ENCODE measurements around the gene MAPK11. TPM values are rescaled to one million over a fixed set of nuclear protein-coding genes. Genes with fewer than 3 reads are reported as not detected.

The MAPK11 gene
- total and polyA plus RNA-seq, 10 of the 15 experiments (the other 5 are each of a cell fraction or from before 2014, with no cell fraction given) = 0.05 to 12.8 (median 3.7) TPM

DNA sequence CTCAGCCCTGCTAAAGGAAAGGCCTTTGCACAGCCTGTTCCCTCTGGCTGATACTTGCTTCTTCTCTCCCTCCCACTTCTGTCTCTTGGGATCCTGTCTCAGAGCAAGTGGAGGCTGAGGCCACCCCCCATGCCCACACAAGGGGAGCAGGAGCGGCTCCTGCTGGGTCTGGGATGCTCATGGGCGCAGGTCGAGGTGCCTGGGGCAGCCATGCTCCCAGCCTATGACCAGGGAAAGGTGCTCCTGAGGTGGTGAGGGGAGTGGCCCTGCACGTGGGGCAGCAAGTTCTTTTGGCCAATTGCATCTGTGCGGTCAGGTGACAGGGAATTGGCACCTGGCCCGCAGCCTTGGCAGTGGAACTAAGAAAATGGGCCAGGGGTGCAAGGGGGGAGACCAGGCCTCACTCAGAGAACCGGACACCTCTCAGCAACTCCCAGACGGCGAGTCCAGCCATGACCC, 1.5 kb downstream of the MAPK11 start (continued):
- no peak for TF ChIP-seq NFYB (IDR thresholded peaks at IDR 0.05; ENCODE audit: insufficient read depth, low read depth, low read length)
- no peak for TF ChIP-seq EZH2 (IDR thresholded peaks at IDR 0.05; ENCODE audit: borderline replicate concordance, control insufficient read depth, low read depth, low read length)
- TF ChIP-seq SREBF1 (IDR thresholded peaks at IDR 0.05; ENCODE audit: low read length) = no peak
- no peak for TF ChIP-seq TBL1XR1 (IDR thresholded peaks at IDR 0.05; ENCODE audit: low read depth, low read length)
- TF ChIP-seq ASH2L (IDR thresholded peaks at IDR 0.05; ENCODE audit: borderline replicate concordance, low read depth) = no peak
- no peak for TF ChIP-seq POLR2AphosphoS5 (IDR thresholded peaks at IDR 0.05; ENCODE audit: low read length)
- no peak for TF ChIP-seq ZBED1 (IDR thresholded peaks at IDR 0.05; ENCODE audit: borderline replicate concordance)
- no peak for TF ChIP-seq RELA (IDR thresholded peaks at IDR 0.05; ENCODE audit: borderline replicate concordance, partially characterized antibody)
- TF ChIP-seq NFIC (IDR thresholded peaks at IDR 0.05; ENCODE audit: low read depth, low read length) = no peak
- no peak for TF ChIP-seq SMAD1 (IDR thresholded peaks at IDR 0.05; ENCODE audit: low read depth, partially characterized antibody)

DNA sequence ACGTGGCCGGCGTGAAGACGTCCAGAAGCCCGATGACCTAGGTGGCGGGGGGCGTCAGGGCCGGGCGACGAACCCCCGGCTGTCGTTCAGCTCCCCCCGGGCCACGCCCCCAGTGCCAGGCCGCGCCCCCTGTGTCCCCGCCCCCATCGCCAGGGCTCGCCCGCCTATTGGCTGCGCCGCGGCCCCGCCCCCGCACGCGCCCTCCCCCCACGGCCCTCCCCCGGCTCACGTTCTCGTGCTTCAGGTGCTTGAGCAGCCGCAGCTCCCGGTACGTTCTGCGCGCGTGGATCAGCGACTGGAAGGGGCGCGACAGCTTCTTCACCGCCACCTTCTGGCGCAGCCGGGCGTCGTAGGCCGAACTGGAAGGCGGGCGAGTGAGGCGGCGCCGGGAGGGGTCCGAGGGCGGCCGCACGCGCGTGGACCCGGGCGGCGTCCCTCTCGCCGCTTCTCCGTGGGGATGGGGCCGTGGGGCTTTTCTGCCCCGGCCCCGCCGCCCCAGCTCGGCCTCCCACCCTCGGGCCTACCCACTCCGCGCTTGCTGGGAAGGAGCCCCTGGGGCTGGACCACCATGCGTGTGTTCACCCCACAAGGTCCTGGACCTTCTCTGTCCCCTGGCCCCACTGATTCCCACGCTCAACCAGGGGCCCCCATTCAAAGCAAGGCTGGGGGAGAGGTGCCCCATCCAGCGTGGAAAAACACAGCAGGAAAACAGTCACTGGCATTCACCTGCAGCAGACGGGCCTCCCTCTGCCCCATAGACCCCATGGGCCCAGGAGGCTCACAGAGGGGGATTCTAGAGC, 2.4 kb downstream of the MAPK11 start:
- Histone ChIP-seq H3K4me3 (no peak overlapping the region), H3K79me2 (ENCODE audit: control insufficient read depth, insufficient read depth, low read length) (no peaks in the 10 kb centered on the region), H3K27ac (ENCODE audit: control insufficient read depth, insufficient read depth) (no peak overlapping the region), H3K36me3 (ENCODE audit: control insufficient read depth in 2 of 2, insufficient read depth in 2 of 2, low read length in 1 of 2) (no peaks in the 10 kb centered on the region), H3K9ac (ENCODE audit: control insufficient read depth, insufficient read depth, low read length) (no peak overlapping the region), H3K27me3 (replicated peaks in 1 of 2; ENCODE audit: control insufficient read depth in 2 of 2, insufficient read depth in 2 of 2, low read length in 1 of 2) (no peaks in the 10 kb centered on the region), H3K4me1 (ENCODE audit: control insufficient read depth, insufficient read depth, low read length) (peaks cover 14% of the 10 kb centered on the region), H3K4me2 (ENCODE audit: control insufficient read depth, insufficient read depth) (peak overlapping the region; percentile 33; the same call in 1 of the 2 replicates), H3K9me3 (replicated peaks; ENCODE audit: control insufficient read depth, insufficient read depth, low read length) (no peaks in the 10 kb centered on the region), H2AFZ (ENCODE audit: control insufficient read depth, low read depth, low read length) (no peak overlapping the region), H4K20me1 (ENCODE audit: control insufficient read depth, insufficient read depth) (no peaks in the 10 kb centered on the region)
- intact Hi-C loops (cut with micrococcal nuclease; ENCODE audit: unreplicated experiment) = no loop called here
- CTCF ChIA-PET = no interaction called here
- RAD21 ChIA-PET (ENCODE audit: unreplicated experiment) = no interaction called here
- in situ Hi-C loops (cut with MboI) = no loop called here
- SMC1A ChIA-PET (ENCODE audit: uncharacterized antibody, unreplicated experiment) = no interaction called here
- DNase-seq (ENCODE audit: low read depth, low spot score) (no peak), ATAC-seq (no peak), FAIRE-seq (no peak)
- POLR2A ChIA-PET = no interaction called here
- 33% methylated on average over 8 of the region's 75 CpGs for WGBS (ENCODE audit: insufficient coverage, insufficient replicate concordance, low lambda C conversion rate, missing lambda C conversion rate)
- BruUV-seq (replicated peaks) = no TSS peak
- TF ChIP-seq SKIL (IDR thresholded peaks at IDR 0.05; ENCODE audit: low read depth, poor library complexity, severe bottlenecking) (no peak), RFX5 (IDR thresholded peaks at IDR 0.05; ENCODE audit: low read depth, low read length) (no peak), SMAD1 (IDR thresholded peaks at IDR 0.05; ENCODE audit: low read depth, partially characterized antibody) (no peak), NR2F1 (conservative IDR thresholded peaks at IDR 0.05) (no peak), ZNF217 (IDR thresholded peaks at IDR 0.05) (no peak), CTCF (IDR thresholded peaks at IDR 0.05 in 2 of 3, conservative IDR thresholded peaks at IDR 0.05 in 1 of 3; ENCODE audit: control insufficient read depth in 2 of 3, extremely low read depth in 1 of 3, insufficient read depth in 1 of 3, low read depth in 3 of 3, low read length in 3 of 3) (0 out of 6 replicates have a peak, but pooled peaks of 2 of the 3 experiments have one; percentile 7 to 9), BRCA1 (IDR thresholded peaks at IDR 0.05; ENCODE audit: low read depth, low read length) (no peak), CREB1 (IDR thresholded peaks at IDR 0.05; ENCODE audit: low read depth) (no peak)
- TF ChIP-seq, protein P1, sequence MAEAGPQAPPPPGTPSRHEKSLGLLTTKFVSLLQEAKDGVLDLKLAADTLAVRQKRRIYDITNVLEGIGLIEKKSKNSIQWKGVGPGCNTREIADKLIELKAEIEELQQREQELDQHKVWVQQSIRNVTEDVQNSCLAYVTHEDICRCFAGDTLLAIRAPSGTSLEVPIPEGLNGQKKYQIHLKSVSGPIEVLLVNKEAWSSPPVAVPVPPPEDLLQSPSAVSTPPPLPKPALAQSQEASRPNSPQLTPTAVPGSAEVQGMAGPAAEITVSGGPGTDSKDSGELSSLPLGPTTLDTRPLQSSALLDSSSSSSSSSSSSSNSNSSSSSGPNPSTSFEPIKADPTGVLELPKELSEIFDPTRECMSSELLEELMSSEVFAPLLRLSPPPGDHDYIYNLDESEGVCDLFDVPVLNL (IDR thresholded peaks at IDR 0.05; ENCODE audit: low read depth, low read length) = no peak

Data from GM12878 (cell line).